NCI-H524 treated with DMSO at 0.1 percent for 48 hours (cell line): Measurements from ENCODE around the gene CLNK.
A peak's percentile ranks its signal among the peaks of the same experiment; 100 is the strongest.

Experiments
- DNase-seq: peaks from one replicate; lab custom pipeline; 2025; lab: John Stamatoyannopoulos, UW

CLNK gene

GRCh38 chr4:10608501-10609219 lies 75.9 kb downstream of the CLNK start:
- DNase-seq, result no peak

- DNase-seq, result no peak
These were observed 77.4 kb downstream of the CLNK start for GRCh38 chr4:10607206-10607605.

GRCh38 chr4:10606483-10607155 lies 77.9 kb downstream of the CLNK start:
- no peak for DNase-seq

- no peak for DNase-seq
These were observed 78.7 kb downstream of the CLNK start for GRCh38 chr4:10605746-10606482.

- no peak for DNase-seq
These were observed 79.5 kb downstream of the CLNK start for GRCh38 chr4:10605031-10605430.

GRCh38 chr4:10599574-10599973 lies 85.0 kb downstream of the CLNK start:
- no peak for DNase-seq

- DNase-seq, result no peak
These were observed 85.7 kb downstream of the CLNK start for GRCh38 chr4:10598829-10599228.

GRCh38 chr4:10596586-10597290 lies 87.8 kb downstream of the CLNK start:
- no peak for DNase-seq

- no peak for DNase-seq
These were observed 91.4 kb downstream of the CLNK start for GRCh38 chr4:10593130-10593529.

- DNase-seq, result no peak
These were observed 93.7 kb downstream of the CLNK start for GRCh38 chr4:10590896-10591295.

GRCh38 chr4:10589799-10590198 lies 94.8 kb downstream of the CLNK start:
- no peak for DNase-seq

- DNase-seq, result no peak
These were observed 95.2 kb downstream of the CLNK start for GRCh38 chr4:10589321-10589720.

- DNase-seq, result peak; percentile 23
These were observed 96.9 kb downstream of the CLNK start for GRCh38 chr4:10587697-10588096.

- no peak for DNase-seq
These were observed 97.3 kb downstream of the CLNK start for GRCh38 chr4:10587296-10587695.

- no peak for DNase-seq
These were observed 100.5 kb downstream of the CLNK start for GRCh38 chr4:10584042-10584441.

- no peak for DNase-seq
These were observed 101.6 kb downstream of the CLNK start for GRCh38 chr4:10582951-10583350.

- DNase-seq, result no peak
These were observed 102.4 kb downstream of the CLNK start for GRCh38 chr4:10582059-10582686.

- no peak for DNase-seq
These were observed 103.5 kb downstream of the CLNK start for GRCh38 chr4:10581022-10581421.

- DNase-seq, result no peak
These were observed 104.9 kb downstream of the CLNK start for GRCh38 chr4:10579648-10580047.

- no peak for DNase-seq
These were observed 106.8 kb downstream of the CLNK start for GRCh38 chr4:10577508-10578426.

GRCh38 chr4:10577018-10577417 lies 107.5 kb downstream of the CLNK start:
- DNase-seq, result no peak
